SK-N-SH (cell line): ENCODE measurements around the gene STAM2.

Experiments used
- SMC3 ChIP-seq: IDR thresholded peaks from 2 replicates; pipeline ENCODE4 v1.6.1; 2012; ENCODE audit warnings: low read depth, low read length, improper control_type of control experiment
- TAF1 ChIP-seq: IDR thresholded peaks from 2 replicates; pipeline ENCODE4 v1.6.1; 2012; ENCODE audit warnings: low read depth, mild to moderate bottlenecking, low read length, moderate library complexity, borderline replicate concordance

GRCh38 chr2:152221839-152222238 lies 46.3 kb upstream of the STAM2 start:
- TF ChIP-seq TAF1 (no peak), SMC3 (no peak)
